Colonic mucosa (tissue), 4 donors: ENCODE results near the gene ZNF624. TPM values are rescaled to one million over a fixed set of nuclear protein-coding genes. Genes with fewer than 3 reads are reported as not detected.
A peak's percentile ranks its signal among the peaks of the same experiment; 100 is the strongest.

Experiments
- DNase-seq: peaks from one replicate; pipeline ENCODE4 v3.0.0-alpha.2; 2020
- H3K27ac ChIP-seq: fragments of 200-600 bp; one replicate; pipeline ENCODE4 v1.8.0; 2021
- H3K27me3 ChIP-seq: fragments of 200-600 bp; one replicate; pipeline ENCODE4 v1.8.0; 2021
- H3K36me3 ChIP-seq: fragments of 200-600 bp; one replicate; pipeline ENCODE4 v1.8.0; 2021
- H3K4me1 ChIP-seq: fragments of 200-600 bp; one replicate; pipeline ENCODE4 v1.8.0; 2021; ENCODE audit warnings: mild to moderate bottlenecking
- H3K4me3 ChIP-seq: fragments of 200-600 bp; one replicate; pipeline ENCODE4 v1.8.0; 2021
- H3K9ac ChIP-seq, 2 donors: one replicate each; pipeline ENCODE4 v1.7.0; 2013; ENCODE audit warnings: control low read depth in 2 of 2, low read depth in 2 of 2, low read length in 2 of 2
- H3K9me3 ChIP-seq: fragments of 200-600 bp; one replicate; pipeline ENCODE4 v1.8.0; 2021
- CTCF ChIP-seq: fragments of 200-600 bp; IDR thresholded peaks from one replicate; pipeline ENCODE4 v1.8.0; 2022; ENCODE audit warnings: antibody characterized with exemption, mild to moderate bottlenecking
- intact Hi-C: fragments of 100-400 bp; cut with DNase I; formaldehyde crosslinking; loops from one replicate; pipeline ENCODE4 v1.14.1; 2022
- total RNA-seq, 2 donors: library from RNA; stranded (reverse); fragmentation: NEBNext Ultra II Directional in 1 of 2; extraction: Animal tissue kit (Norgen Biotek cat#: 25700) in 1 of 2; gene quantifications; one replicate each; pipeline ENCODE4 v1.2.1, GENCODE V29; 2021
- donor health status: healthy.
- donor health status: DM: no; HTN: no; CAD: no.
- donor health status: DM: no; HTN: no; CAD: no.

Gene ZNF624
- total RNA-seq, 2 donors from 2014 or later, result 2.4 to 5.8 TPM

GRCh38 chr17:16584273-16584995 is 69.2 kb downstream of the ZNF624 start:
- H3K36me3 ChIP-seq, result no peaks in the 10 kb centered on the region
- H3K9me3 ChIP-seq, result no peaks in the 10 kb centered on the region
- peak overlapping the region in 1 of 2 donors; percentile 57 for H3K9ac ChIP-seq
- intact Hi-C loops, result no loop called here
- H3K4me1 ChIP-seq, result no peaks in the 10 kb centered on the region
- H3K27ac ChIP-seq, result no peak overlapping the region
- peak overlapping the region; percentile 34 for H3K4me3 ChIP-seq
- DNase-seq, result peak; percentile 95
- TF ChIP-seq CTCF, result peak; percentile 91
- no peaks in the 10 kb centered on the region for H3K27me3 ChIP-seq

- Histone ChIP-seq H3K4me1 (no peaks in the 10 kb centered on the region), H3K9ac (no peak overlapping the region), H3K27ac (no peak overlapping the region), H3K4me3 (no peak overlapping the region), H3K36me3 (no peaks in the 10 kb centered on the region), H3K9me3 (no peaks in the 10 kb centered on the region), H3K27me3 (no peaks in the 10 kb centered on the region)
- intact Hi-C loops, result no loop called here
- no peak for DNase-seq
- no peak for TF ChIP-seq CTCF
Observed at GRCh38 chr17:16583781-16584180, 69.9 kb downstream of the ZNF624 start.

- TF ChIP-seq CTCF, result no peak
- peaks cover 3% of the 10 kb centered on the region for H3K4me1 ChIP-seq
- no peak overlapping the region for H3K9ac ChIP-seq
- no peaks in the 10 kb centered on the region for H3K9me3 ChIP-seq
- no peak overlapping the region for H3K4me3 ChIP-seq
- no peaks in the 10 kb centered on the region for H3K27me3 ChIP-seq
- intact Hi-C loops, result no loop called here
- no peak overlapping the region for H3K27ac ChIP-seq
- H3K36me3 ChIP-seq, result no peaks in the 10 kb centered on the region
- DNase-seq, result no peak
Observed at GRCh38 chr17:16573466-16573865, 80.2 kb downstream of the ZNF624 start.

Other genes starting within 250 kb of the ZNF624 start
- gene TRPV2, start 238.3 kb downstream of the ZNF624 start, total RNA-seq, result 1 to 10 TPM; 5.4 to 7.4 TPM
- 10 to 100 TPM; 43.2 to 49.4 TPM for gene LRRC75A, start 161.7 kb downstream of the ZNF624 start, total RNA-seq
- 1 to 10 TPM; 2.9 to 3.3 TPM for gene ZNF287, start 84.6 kb downstream of the ZNF624 start, total RNA-seq
- under 1 TPM; 0.13 to 0.20 TPM for gene CCDC144A, start 36.4 kb upstream of the ZNF624 start, total RNA-seq